ENCODE results near the gene ASCC1. TPM values are rescaled to one million over a fixed set of nuclear protein-coding genes. Genes with fewer than 3 reads are reported as not detected.
A peak's percentile ranks its signal among the peaks of the same experiment; 100 is the strongest.

ASCC1 gene
- total and polyA plus RNA-seq, 2 of the 13 experiments (the other 11 are each of a cell fraction or from before 2014, with no cell fraction given): 21.6 to 30.1 TPM

GRCh38 chr10:72097448-72098300 is 118.4 kb downstream of the ASCC1 start (continued):
- 0 out of 2 replicates have a peak, but pooled peaks have one; percentile 23 for TF ChIP-seq ZBTB20 (CRISPR knock-in tag; IDR thresholded peaks at IDR 0.05; ENCODE audit: borderline replicate concordance, low read depth)
- TF ChIP-seq FOXK2 (IDR thresholded peaks at IDR 0.05): no peak
- no peak for TF ChIP-seq PHF8 (CRISPR knock-in tag; IDR thresholded peaks at IDR 0.05)
- TF ChIP-seq HMGA1 (CRISPR knock-in tag; conservative IDR thresholded peaks at IDR 0.05): no peak
- TF ChIP-seq HBP1 (CRISPR knock-in tag; IDR thresholded peaks at IDR 0.05; ENCODE audit: low read depth): no peak
- no peak for TF ChIP-seq SP2 (CRISPR knock-in tag; IDR thresholded peaks at IDR 0.05)
- no peak for TF ChIP-seq ZNF142 (CRISPR knock-in tag; IDR thresholded peaks at IDR 0.05)
- no peak for TF ChIP-seq PAX8 (CRISPR knock-in tag; IDR thresholded peaks at IDR 0.05; ENCODE audit: borderline replicate concordance)
- TF ChIP-seq ZNF33B (CRISPR knock-in tag; IDR thresholded peaks at IDR 0.05): no peak
- TF ChIP-seq ZNF605 (CRISPR knock-in tag; IDR thresholded peaks at IDR 0.05): no peak
- TF ChIP-seq MAZ (IDR thresholded peaks at IDR 0.05; ENCODE audit: borderline replicate concordance, low read depth, low read length): no peak
- peak; percentile 4; the same call in 1 of the 2 replicates for TF ChIP-seq MAZ (CRISPR knock-in tag; IDR thresholded peaks at IDR 0.05; ENCODE audit: low read depth)
- no peak for TF ChIP-seq ZBTB8A (CRISPR knock-in tag; IDR thresholded peaks at IDR 0.05; ENCODE audit: borderline replicate concordance, low read depth)
- TF ChIP-seq HOXA5 (CRISPR knock-in tag; IDR thresholded peaks at IDR 0.05): no peak
- TF ChIP-seq TAF15 (IDR thresholded peaks at IDR 0.05; ENCODE audit: low read depth, low read length, poor library complexity, severe bottlenecking): no peak
- TF ChIP-seq ARNT (IDR thresholded peaks at IDR 0.05): no peak
- no peak for TF ChIP-seq TAF1 (CRISPR knock-in tag; IDR thresholded peaks at IDR 0.05)
- TF ChIP-seq THRA (CRISPR knock-in tag; IDR thresholded peaks at IDR 0.05; ENCODE audit: borderline replicate concordance): no peak
- TF ChIP-seq ATRX (CRISPR knock-in tag; IDR thresholded peaks at IDR 0.05; ENCODE audit: borderline replicate concordance): no peak
- TF ChIP-seq ZSCAN31 (CRISPR knock-in tag; IDR thresholded peaks at IDR 0.05; ENCODE audit: low read depth): no peak
- TF ChIP-seq PREB (CRISPR knock-in tag; IDR thresholded peaks at IDR 0.05): no peak

All from HepG2 (cell line).